ENCODE measurements around the gene BOLA1.
A peak's percentile ranks its signal among the peaks of the same experiment; 100 is the strongest.
"Not testable (repeated sequence)": the region's sequence is repeated elsewhere in the genome, so short reads cannot be mapped to it uniquely, and the experiment has no call there.

BOLA1 gene, protein sequence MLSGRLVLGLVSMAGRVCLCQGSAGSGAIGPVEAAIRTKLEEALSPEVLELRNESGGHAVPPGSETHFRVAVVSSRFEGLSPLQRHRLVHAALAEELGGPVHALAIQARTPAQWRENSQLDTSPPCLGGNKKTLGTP

DNA sequence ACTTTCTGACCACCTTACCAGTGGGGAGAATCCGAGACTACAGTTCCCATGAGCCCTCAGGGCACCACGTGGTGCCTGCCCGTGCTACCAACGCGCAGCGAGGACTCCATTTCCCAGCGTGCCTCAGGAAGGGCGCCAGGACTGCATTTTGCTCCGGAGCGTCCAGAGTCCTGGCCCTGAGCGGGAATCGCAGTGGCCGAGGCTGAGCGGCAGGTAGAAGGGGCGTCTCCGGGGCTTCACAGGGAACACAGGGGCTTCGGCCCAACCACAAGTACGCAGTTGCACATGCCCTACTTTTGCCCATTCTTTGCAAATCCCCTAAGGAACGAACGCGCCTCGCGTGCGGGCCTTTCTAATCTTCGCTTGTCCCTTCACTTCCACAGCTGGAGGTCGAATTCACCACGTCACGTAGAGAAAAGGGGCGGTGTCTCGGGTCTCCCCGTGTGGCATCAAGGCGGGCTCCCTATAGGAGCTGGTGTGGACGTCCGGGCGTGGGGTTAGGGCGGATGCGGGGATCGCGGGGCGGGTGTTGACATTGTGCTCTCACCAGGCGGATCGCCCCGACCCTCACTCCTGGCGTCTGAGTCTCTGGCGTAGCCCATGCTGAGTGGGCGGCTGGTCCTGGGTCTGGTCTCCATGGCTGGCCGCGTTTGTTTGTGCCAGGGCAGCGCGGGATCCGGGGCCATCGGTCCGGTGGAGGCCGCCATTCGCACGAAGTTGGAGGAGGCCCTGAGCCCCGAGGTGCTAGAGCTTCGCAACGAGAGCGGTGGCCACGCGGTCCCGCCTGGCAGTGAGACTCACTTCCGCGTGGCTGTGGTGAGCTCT, at the start of gene BOLA1:
BOLA1 (plus strand) TSS at position 109 of the 825 bp plus-strand sequence; CDS start at position 601, 492 bp downstream.
- H3K36me3 Mint-ChIP-seq (ENCODE audit: low read depth): peaks cover 11% of the 10 kb centered on the region
- H3K9me3 Mint-ChIP-seq: peaks cover 3% of the 10 kb centered on the region
- peaks cover 7% of the 10 kb centered on the region for H3K4me1 Mint-ChIP-seq

DNA sequence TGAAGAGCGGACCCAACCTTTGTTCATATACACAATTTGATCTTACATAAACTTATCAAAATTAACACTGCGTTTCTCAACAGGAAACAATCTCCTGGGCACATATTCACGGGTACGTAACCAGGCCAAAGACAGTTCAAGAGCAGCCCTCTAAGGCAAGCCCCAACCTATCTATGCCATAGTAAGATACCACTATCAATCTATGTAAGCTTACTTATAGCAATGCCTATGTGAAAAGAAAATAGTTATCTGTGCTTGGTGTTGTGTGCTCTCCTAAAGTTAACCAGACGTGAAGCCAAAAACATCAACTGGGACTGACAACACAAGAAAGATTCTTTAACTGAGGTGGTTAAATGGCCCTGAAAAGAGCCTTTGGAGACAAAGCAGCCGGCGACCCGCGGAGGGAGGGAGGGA, 49.4 kb upstream of the BOLA1 start:
- H3K4me1 Mint-ChIP-seq: peaks cover 47% of the 10 kb centered on the region
- H3K36me3 Mint-ChIP-seq (ENCODE audit: low read depth): peaks cover 4% of the 10 kb centered on the region
- no peaks in the 10 kb centered on the region for H3K27me3 Mint-ChIP-seq (ENCODE audit: low read depth)
- TF ChIP-seq, protein P1, sequence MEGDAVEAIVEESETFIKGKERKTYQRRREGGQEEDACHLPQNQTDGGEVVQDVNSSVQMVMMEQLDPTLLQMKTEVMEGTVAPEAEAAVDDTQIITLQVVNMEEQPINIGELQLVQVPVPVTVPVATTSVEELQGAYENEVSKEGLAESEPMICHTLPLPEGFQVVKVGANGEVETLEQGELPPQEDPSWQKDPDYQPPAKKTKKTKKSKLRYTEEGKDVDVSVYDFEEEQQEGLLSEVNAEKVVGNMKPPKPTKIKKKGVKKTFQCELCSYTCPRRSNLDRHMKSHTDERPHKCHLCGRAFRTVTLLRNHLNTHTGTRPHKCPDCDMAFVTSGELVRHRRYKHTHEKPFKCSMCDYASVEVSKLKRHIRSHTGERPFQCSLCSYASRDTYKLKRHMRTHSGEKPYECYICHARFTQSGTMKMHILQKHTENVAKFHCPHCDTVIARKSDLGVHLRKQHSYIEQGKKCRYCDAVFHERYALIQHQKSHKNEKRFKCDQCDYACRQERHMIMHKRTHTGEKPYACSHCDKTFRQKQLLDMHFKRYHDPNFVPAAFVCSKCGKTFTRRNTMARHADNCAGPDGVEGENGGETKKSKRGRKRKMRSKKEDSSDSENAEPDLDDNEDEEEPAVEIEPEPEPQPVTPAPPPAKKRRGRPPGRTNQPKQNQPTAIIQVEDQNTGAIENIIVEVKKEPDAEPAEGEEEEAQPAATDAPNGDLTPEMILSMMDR (IDR thresholded peaks at IDR 0.05; ENCODE audit: unreplicated experiment in 3 of 3): no peak
- H3K4me3 Mint-ChIP-seq: peak overlapping the region; percentile 79 to 86 (median 84)
- H3K27ac Mint-ChIP-seq: peak overlapping the region; percentile 70 to 95 (median 92)
- H3K9me3 Mint-ChIP-seq: no peaks in the 10 kb centered on the region

More for the DNA sequence above, at the start of gene BOLA1:
- peak within 1 kb of the TSS; percentile 83 to 94 (median 93) for H3K27ac Mint-ChIP-seq
- H3K27me3 Mint-ChIP-seq (ENCODE audit: low read depth): no peaks in the 10 kb centered on the region
- TF ChIP-seq, protein P1 (IDR thresholded peaks at IDR 0.05; ENCODE audit: unreplicated experiment in 3 of 3): no peak
- peak within 1 kb of the TSS; percentile 83 to 90 (median 88) for H3K4me3 Mint-ChIP-seq

DNA sequence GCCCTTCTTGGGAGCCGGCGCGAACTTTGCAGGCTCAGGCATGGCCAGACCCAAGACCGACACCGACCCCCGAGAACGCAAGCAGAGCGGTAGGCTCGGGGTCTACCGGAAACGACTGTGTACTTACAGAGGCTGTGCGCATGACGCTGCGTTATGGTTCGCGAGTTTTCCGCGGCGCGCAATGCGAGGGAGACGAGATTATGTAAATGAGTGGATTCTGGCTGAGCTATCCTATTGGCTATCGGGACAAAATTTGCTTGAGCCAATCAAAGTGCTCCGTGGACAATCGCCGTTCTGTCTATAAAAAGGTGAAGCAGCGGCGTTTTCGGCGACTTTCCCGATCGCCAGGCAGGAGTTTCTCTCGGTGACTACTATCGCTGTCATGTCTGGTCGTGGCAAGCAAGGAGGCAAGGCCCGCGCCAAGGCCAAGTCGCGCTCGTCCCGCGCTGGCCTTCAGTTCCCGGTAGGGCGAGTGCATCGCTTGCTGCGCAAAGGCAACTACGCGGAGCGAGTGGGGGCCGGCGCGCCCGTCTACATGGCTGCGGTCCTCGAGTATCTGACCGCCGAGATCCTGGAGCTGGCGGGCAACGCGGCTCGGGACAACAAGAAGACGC, 48.5 kb upstream of the BOLA1 start:
- not testable (repeated sequence) for H3K36me3 Mint-ChIP-seq (ENCODE audit: low read depth)
- peaks cover 38% of the 10 kb centered on the region for H3K4me1 Mint-ChIP-seq

DNA sequence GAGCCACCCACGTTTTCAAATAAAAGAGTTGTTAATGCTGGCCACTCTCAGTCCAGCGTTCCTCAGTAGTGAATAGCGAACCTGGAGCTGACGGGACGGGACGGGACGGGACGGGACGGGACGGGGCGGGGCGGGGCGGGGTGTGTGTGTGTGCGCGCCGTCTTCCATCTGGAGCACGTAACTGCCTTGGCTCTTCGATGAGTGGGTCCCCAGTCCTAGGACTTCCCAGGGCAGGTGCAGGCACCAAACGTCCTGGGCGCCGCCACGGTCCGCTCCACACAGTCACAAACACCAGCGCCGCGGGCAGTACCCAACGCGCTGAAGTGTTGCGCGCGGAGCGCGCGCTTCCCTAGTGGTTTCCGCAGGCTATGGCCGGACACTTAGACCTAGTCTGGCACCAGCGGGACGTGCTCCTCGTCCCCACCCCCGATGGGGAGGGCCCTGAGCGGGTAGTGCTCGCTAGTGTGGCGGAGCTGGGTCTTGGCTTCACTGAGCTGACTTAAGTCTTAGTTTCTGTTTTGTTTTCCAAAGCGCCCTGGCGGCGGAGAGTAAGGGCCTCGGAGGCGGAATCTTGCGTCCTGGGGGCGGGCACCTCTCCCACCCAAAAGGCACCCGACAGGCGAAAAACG, 47.7 kb upstream of the BOLA1 start:
- H3K36me3 Mint-ChIP-seq (ENCODE audit: low read depth); H3K27me3 Mint-ChIP-seq (ENCODE audit: low read depth); H3K27ac Mint-ChIP-seq; H3K9me3 Mint-ChIP-seq; H3K4me3 Mint-ChIP-seq: not testable (repeated sequence)
- H3K4me1 Mint-ChIP-seq: peaks cover 32% of the 10 kb centered on the region

More for the DNA sequence above, 48.5 kb upstream of the BOLA1 start:
- not testable (repeated sequence) for H3K27me3 Mint-ChIP-seq (ENCODE audit: low read depth); H3K9me3 Mint-ChIP-seq; H3K4me3 Mint-ChIP-seq; H3K27ac Mint-ChIP-seq

DNA sequence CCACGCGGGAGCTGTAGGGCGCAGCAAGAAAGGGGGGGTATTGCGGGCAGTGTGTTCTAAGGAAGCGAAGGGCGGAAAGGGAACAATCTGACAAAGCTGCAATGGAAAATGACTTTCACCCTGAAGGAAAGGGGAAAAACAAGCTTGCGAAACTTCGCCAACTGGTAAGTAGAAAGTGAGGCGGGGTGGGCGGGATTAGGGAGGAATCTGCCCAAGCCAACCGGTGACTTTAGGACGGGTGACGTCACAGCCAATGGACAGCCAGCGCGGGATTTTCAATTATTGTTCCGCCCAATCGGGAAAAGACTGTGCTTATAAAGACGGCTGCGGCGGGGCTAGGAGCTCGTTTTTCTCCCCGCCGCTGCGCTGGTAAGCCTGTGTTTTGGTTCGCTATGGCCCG, 47.1 kb upstream of the BOLA1 start:
- not testable (repeated sequence) for H3K27ac Mint-ChIP-seq; H3K4me3 Mint-ChIP-seq; H3K9me3 Mint-ChIP-seq; H3K27me3 Mint-ChIP-seq (ENCODE audit: low read depth); H3K36me3 Mint-ChIP-seq (ENCODE audit: low read depth)
- peaks cover 26% of the 10 kb centered on the region for H3K4me1 Mint-ChIP-seq

DNA sequence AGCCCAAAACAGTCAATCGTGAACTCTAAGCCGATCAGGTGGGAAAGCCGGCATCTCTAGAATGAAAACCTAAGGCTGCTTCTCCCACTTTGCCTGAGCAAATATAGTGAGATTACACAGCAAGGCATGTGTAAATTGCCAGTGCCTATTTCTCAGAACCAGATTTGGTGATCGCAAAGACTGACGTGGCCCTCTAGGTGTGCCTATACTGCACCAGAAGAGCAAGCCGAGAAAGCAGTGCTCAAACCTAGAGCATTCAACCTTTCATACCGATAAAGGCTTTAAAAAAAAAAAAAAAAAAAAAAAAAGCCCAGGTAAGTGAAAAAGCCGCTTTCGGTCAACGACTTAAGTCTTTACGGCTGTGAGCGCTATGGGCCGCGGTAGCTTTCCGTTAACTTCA, 39.1 kb upstream of the BOLA1 start:
- H3K4me1 Mint-ChIP-seq; H3K9me3 Mint-ChIP-seq; H3K27ac Mint-ChIP-seq; H3K27me3 Mint-ChIP-seq (ENCODE audit: low read depth); H3K36me3 Mint-ChIP-seq (ENCODE audit: low read depth); H3K4me3 Mint-ChIP-seq: not testable (repeated sequence)

DNA sequence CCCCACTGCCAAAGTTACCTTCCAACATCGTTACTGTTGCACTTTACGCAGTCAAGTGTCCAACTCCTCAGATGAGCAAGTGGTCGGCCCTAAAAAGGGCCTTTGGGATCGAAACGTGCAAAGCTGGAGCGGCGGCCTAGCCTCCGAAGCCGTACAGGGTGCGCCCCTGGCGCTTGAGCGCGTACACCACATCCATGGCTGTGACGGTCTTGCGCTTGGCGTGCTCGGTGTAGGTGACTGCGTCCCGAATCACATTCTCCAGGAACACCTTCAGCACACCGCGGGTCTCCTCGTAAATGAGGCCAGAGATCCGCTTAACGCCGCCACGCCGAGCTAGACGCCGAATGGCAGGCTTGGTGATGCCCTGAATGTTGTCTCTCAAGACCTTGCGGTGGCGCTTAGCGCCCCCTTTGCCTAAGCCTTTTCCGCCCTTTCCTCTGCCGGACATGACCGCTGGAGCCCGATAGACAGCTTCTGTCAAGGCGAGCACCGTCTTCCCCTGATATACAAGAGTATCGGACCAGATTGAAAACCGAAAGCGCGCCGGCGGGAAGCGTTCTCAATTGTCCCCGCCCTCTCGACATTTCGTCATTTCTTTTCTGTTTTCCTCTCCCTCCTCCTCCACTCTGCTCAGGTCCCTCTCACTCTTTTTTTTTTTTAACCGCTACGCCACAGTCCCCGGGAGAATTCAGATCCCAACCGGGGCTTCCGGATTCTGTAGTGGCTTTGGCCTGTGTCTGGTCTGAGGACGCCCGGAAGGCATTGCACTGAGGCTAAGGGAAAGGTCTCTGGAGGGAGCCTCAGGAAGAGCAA, 38.5 kb upstream of the BOLA1 start:
- not testable (repeated sequence) for H3K4me3 Mint-ChIP-seq; H3K36me3 Mint-ChIP-seq (ENCODE audit: low read depth); H3K27me3 Mint-ChIP-seq (ENCODE audit: low read depth); H3K27ac Mint-ChIP-seq; H3K4me1 Mint-ChIP-seq; H3K9me3 Mint-ChIP-seq

DNA sequence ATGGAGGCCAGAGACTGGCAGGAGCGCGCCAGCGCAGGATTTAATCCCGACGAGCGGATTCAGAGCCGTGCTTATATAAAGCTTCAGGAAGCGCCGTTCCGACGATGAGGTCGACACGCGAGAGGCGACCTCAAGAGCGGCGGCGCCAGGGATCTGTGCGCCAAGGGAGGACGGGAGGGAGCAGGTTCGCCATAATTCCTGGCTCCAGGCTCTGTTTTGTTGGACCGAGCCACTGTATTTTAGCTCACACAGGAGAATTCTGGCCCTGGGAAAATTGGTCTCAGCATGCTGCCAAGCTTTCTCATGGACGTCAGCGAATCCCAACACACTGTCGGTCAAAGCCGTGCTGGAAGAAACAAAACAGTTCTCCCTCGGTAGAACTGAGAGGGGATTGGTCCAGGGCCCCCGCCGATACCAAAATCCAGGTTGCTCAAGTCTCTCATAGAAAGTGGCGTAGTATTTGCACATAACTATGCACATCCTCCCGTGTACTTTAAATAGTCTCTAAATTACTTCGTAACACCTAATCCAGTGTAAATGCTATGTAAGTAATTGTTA, 37.8 kb upstream of the BOLA1 start:
- not testable (repeated sequence) for H3K27me3 Mint-ChIP-seq (ENCODE audit: low read depth); H3K36me3 Mint-ChIP-seq (ENCODE audit: low read depth); H3K4me3 Mint-ChIP-seq; H3K4me1 Mint-ChIP-seq; H3K9me3 Mint-ChIP-seq; H3K27ac Mint-ChIP-seq

DNA sequence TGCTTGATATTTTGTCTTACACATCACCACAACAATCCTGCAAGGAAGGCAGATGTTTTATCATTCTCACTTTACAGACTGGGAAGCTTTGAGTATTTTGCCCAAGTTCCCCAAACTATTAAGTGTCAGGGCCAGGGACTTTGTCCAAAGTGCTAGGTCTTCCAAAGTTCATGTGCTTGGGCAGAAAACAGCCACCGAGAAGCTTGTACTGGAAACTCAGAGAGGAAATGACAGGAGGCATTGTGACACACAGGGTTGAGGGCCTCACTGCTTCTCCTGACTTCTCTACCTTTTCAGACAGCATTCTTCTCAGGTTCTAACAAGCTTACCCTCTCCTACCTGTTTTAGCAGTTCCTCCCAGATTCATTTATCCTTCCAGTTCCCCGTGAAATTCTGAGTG, 32.5 kb upstream of the BOLA1 start:
- H3K36me3 Mint-ChIP-seq (ENCODE audit: low read depth); H3K27ac Mint-ChIP-seq; H3K9me3 Mint-ChIP-seq; H3K4me3 Mint-ChIP-seq; H3K4me1 Mint-ChIP-seq; H3K27me3 Mint-ChIP-seq (ENCODE audit: low read depth): not testable (repeated sequence)

DNA sequence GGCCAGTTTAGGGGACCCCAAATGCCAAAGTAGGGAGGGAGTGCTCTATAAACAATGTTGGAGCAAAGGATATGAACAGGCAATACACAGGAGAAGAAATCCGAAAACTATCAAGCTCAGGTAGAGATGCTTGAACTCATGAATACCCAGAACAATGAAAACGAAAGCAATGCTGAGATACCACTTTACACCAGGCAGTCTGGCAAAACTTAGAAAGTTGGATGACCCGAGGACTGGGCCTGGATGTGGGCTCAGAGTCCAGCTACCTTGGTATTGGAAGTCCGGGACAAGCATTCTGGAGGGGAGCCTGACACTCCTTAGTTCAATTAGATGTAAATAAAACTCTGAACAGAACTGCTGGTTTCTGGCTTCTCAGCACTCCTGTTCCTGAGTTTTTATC, 26.3 kb upstream of the BOLA1 start:
- H3K36me3 Mint-ChIP-seq (ENCODE audit: low read depth); H3K4me1 Mint-ChIP-seq; H3K27me3 Mint-ChIP-seq (ENCODE audit: low read depth); H3K4me3 Mint-ChIP-seq; H3K9me3 Mint-ChIP-seq; H3K27ac Mint-ChIP-seq: not testable (repeated sequence)

Data from nephron (organoid).